Measurements from ENCODE around the gene KSR2.

DNA sequence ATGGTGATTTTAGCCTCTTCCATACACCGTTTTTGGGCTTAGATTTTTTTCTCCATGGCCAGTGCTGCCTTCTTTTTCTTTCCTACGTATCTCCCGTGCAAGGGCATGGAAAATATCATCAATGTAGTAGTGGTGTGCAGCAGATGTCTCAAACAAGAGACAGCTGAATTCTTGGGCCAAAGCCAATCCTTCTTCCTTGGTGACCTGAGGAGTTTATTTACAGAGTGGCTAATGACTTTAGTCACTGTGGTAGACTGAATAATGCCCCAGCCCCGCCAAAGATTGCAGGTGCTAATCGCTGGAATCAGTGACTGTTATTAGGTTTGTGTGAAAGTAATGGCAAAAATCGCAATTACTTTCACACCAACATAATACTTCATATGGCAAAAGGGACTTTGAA, 371.8 kb downstream of the KSR2 start:
- TF ChIP-seq POLR2A (IDR thresholded peaks at IDR 0.05): no peak
- TF ChIP-seq, protein P1, sequence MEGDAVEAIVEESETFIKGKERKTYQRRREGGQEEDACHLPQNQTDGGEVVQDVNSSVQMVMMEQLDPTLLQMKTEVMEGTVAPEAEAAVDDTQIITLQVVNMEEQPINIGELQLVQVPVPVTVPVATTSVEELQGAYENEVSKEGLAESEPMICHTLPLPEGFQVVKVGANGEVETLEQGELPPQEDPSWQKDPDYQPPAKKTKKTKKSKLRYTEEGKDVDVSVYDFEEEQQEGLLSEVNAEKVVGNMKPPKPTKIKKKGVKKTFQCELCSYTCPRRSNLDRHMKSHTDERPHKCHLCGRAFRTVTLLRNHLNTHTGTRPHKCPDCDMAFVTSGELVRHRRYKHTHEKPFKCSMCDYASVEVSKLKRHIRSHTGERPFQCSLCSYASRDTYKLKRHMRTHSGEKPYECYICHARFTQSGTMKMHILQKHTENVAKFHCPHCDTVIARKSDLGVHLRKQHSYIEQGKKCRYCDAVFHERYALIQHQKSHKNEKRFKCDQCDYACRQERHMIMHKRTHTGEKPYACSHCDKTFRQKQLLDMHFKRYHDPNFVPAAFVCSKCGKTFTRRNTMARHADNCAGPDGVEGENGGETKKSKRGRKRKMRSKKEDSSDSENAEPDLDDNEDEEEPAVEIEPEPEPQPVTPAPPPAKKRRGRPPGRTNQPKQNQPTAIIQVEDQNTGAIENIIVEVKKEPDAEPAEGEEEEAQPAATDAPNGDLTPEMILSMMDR (IDR thresholded peaks at IDR 0.05): no peak

All from testis (tissue), 2 donors.